AG09319 (cell line): ENCODE measurements around the gene CACNA1C.

Source experiments
- DNase-seq: peaks from one replicate; pipeline ENCODE4 v3.0.0-alpha.2; 2010; ENCODE audit warnings: low read depth; ENCODE audit errors: extremely low read depth
- TF ChIP-seq, protein P1 (sequence below): IDR thresholded peaks from 2 replicates; pipeline ENCODE4 v1.5.1; 2011; ENCODE audit warnings: low read depth, mild to moderate bottlenecking, inconsistent platforms, low read length, moderate library complexity

CACNA1C gene

GRCh38 chr12:2224961-2225360 lies 172.2 kb downstream of the CACNA1C start:
- TF ChIP-seq, protein P1, sequence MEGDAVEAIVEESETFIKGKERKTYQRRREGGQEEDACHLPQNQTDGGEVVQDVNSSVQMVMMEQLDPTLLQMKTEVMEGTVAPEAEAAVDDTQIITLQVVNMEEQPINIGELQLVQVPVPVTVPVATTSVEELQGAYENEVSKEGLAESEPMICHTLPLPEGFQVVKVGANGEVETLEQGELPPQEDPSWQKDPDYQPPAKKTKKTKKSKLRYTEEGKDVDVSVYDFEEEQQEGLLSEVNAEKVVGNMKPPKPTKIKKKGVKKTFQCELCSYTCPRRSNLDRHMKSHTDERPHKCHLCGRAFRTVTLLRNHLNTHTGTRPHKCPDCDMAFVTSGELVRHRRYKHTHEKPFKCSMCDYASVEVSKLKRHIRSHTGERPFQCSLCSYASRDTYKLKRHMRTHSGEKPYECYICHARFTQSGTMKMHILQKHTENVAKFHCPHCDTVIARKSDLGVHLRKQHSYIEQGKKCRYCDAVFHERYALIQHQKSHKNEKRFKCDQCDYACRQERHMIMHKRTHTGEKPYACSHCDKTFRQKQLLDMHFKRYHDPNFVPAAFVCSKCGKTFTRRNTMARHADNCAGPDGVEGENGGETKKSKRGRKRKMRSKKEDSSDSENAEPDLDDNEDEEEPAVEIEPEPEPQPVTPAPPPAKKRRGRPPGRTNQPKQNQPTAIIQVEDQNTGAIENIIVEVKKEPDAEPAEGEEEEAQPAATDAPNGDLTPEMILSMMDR, result no peak
- DNase-seq, result no peak

DNA sequence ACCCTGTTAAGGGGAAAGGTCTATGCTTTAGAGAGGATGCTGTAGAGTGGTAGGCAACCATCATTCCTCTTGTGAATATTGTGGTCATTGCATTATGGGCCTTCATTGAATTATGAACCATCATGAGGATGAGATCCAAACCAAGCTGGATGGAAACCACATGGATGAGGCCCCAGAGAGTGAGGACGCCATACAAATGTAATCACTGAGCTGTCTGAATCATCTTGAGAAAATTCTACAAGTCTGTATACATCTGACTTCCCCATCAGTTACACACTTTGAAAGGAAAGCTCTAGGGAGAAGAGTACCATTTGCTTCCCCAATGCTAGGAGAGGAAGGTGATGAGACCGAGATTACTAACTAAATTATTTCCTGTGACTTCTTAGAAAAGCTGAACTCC lies 172.9 kb downstream of the CACNA1C start:
- DNase-seq, result no peak
- TF ChIP-seq, protein P1, result no peak

DNA sequence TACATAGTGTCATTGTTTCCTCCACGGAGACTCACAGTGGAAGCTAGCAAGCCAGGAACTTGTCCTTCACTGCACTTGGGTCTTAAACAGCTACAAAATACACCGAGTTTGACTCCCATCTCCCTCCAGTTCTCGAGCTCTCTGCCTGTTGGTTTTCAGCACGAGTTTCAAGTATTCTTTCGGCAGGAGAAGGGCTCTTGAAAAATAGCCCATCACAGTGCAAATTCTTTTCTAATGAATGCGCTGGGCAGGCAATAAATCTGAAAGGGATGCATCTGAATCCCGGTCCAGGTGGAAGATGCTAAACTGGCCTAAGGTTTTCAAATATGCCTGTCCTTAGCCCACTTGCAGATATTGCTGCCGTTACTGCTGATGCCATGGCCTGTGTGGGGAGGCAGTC lies 173.9 kb downstream of the CACNA1C start:
- TF ChIP-seq, protein P1, result no peak
- no peak for DNase-seq

- DNase-seq, result no peak
- TF ChIP-seq, protein P1, result no peak
Measured at GRCh38 chr12:2227360-2227759, 174.6 kb downstream of the CACNA1C start.

GRCh38 chr12:2228535-2228934 lies 175.7 kb downstream of the CACNA1C start:
- TF ChIP-seq, protein P1, result no peak
- no peak for DNase-seq

- TF ChIP-seq, protein P1, result no peak
- no peak for DNase-seq
Measured at GRCh38 chr12:2229661-2230539, 177.1 kb downstream of the CACNA1C start.

GRCh38 chr12:2231011-2231595 lies 178.3 kb downstream of the CACNA1C start:
- DNase-seq, result no peak
- TF ChIP-seq, protein P1, result no peak
